SJSA1 (cell line): ENCODE measurements around the gene FDXACB1. TPM values are rescaled to one million over a fixed set of nuclear protein-coding genes. Genes with fewer than 3 reads are reported as not detected.

Experiments used
- DNase-seq, 2 experiments: peaks; one replicate each; pipeline ENCODE4 v3.0.0-alpha.2; 2015 to 2020; ENCODE audit warnings: low spot score in 2 of 2, low read depth in 1 of 2
- H3K27ac ChIP-seq: fragments of 250-450 bp; sonication (Bioruptor Pico); 2 replicates; pipeline ENCODE4 v1.5.1; 2020; ENCODE audit warnings: mild to moderate bottlenecking, moderate library complexity
- H3K27me3 ChIP-seq: fragments of 250-450 bp; sonication (Bioruptor Pico); replicated peaks from 2 replicates; pipeline ENCODE4 v1.5.1; 2020; ENCODE audit warnings: mild to moderate bottlenecking, moderate library complexity
- H3K36me3 ChIP-seq: fragments of 250-450 bp; sonication (Bioruptor Pico); 2 replicates; pipeline ENCODE4 v1.5.1; 2020; ENCODE audit warnings: mild to moderate bottlenecking
- H3K4me1 ChIP-seq: fragments of 250-450 bp; sonication (Bioruptor Pico); replicated peaks from 2 replicates; pipeline ENCODE4 v1.6.1; 2021; ENCODE audit warnings: mild to moderate bottlenecking
- H3K4me3 ChIP-seq: fragments of 250-450 bp; sonication (Bioruptor Pico); 2 replicates; pipeline ENCODE4 v1.5.1; 2020; ENCODE audit warnings: mild to moderate bottlenecking
- H3K9me3 ChIP-seq: fragments of 250-450 bp; sonication (Bioruptor Pico); replicated peaks from 2 replicates; pipeline ENCODE4 v1.5.1; 2020; ENCODE audit warnings: mild to moderate bottlenecking
- total RNA-seq: library from RNA; depleted of rRNA; stranded (reverse); fragments of >200 nt; shearing (Covaris generic); gene quantifications from 2 replicates; pipeline ENCODE4 v1.2.3, GENCODE V29; 2014; rRNA removed

The FDXACB1 gene
- total RNA-seq, 1 experiment from 2014 or later: 2.5 TPM

- Histone ChIP-seq H3K4me1 (no peaks in the 10 kb centered on the region), H3K36me3 (no peaks in the 10 kb centered on the region), H3K9me3 (no peaks in the 10 kb centered on the region), H3K27ac (no peak overlapping the region), H3K27me3 (no peaks in the 10 kb centered on the region), H3K4me3 (no peak overlapping the region)
- DNase-seq: no peak
Measured at GRCh38 chr11:111826322-111826950, 52.5 kb downstream of the FDXACB1 start.

Other genes with a start within 250 kb of the FDXACB1 start
- gene PPP2R1B, start 112.8 kb downstream of the FDXACB1 start, total RNA-seq: 29.7 and 40.8 TPM in 2 replicates
- gene ALG9, start 7.6 kb downstream of the FDXACB1 start, total RNA-seq: 22.9 and 24.9 TPM in 2 replicates
- 1.7 and 8.6 TPM in 2 replicates for gene CFAP68, start 376 bp upstream of the FDXACB1 start, total RNA-seq
- gene CRYAB, start 32.6 kb upstream of the FDXACB1 start, total RNA-seq: 0.97 and 3.1 TPM in 2 replicates
- gene HSPB2, start 33.6 kb upstream of the FDXACB1 start, total RNA-seq: not detected in 2 replicates
- not detected in 2 replicates for gene C11orf52, start 39.7 kb upstream of the FDXACB1 start, total RNA-seq
- gene DIXDC1, start 58.2 kb upstream of the FDXACB1 start, total RNA-seq: 8.4 and 10.3 TPM in 2 replicates
- 18.4 and 26.6 TPM in 2 replicates for gene DLAT, start 146.2 kb upstream of the FDXACB1 start, total RNA-seq
- gene PIH1D2, start 194.9 kb upstream of the FDXACB1 start, total RNA-seq: 0.19 and 2.6 TPM in 2 replicates
- gene NKAPD1, start 195.1 kb upstream of the FDXACB1 start, total RNA-seq: 13.5 and 24.4 TPM in 2 replicates
- gene TIMM8B, start 207.6 kb upstream of the FDXACB1 start, total RNA-seq: 36.3 and 40.8 TPM in 2 replicates
- 52.2 and 92.2 TPM in 2 replicates for gene SDHD, start 207.7 kb upstream of the FDXACB1 start, total RNA-seq